Fibroblast of skin of back (primary cell): ENCODE results near the gene ITGB2.

Experiments
- DNase-seq: peaks from one replicate; pipeline ENCODE4 v3.0.0-alpha.2; 2013

Gene ITGB2

GRCh38 chr21:44866780-44867179 is 53.9 kb downstream of the ITGB2 start:
- peak; percentile 72 for DNase-seq

- no peak for DNase-seq
Measured at GRCh38 chr21:44865561-44866280, 55.0 kb downstream of the ITGB2 start.

GRCh38 chr21:44862869-44863685 is 57.6 kb downstream of the ITGB2 start:
- no peak for DNase-seq

GRCh38 chr21:44858791-44859190 is 61.9 kb downstream of the ITGB2 start:
- no peak for DNase-seq

GRCh38 chr21:44858291-44858690 is 62.4 kb downstream of the ITGB2 start:
- DNase-seq = no peak

- DNase-seq = no peak
Measured at GRCh38 chr21:44857127-44857892, 63.4 kb downstream of the ITGB2 start.

GRCh38 chr21:44856131-44856530 is 64.6 kb downstream of the ITGB2 start:
- DNase-seq = no peak

- DNase-seq = no peak
Measured at GRCh38 chr21:44855572-44855971, 65.1 kb downstream of the ITGB2 start.

- DNase-seq = no peak
Measured at GRCh38 chr21:44854664-44855446, 65.8 kb downstream of the ITGB2 start.

- no peak for DNase-seq
Measured at GRCh38 chr21:44854391-44854663, 66.4 kb downstream of the ITGB2 start.

GRCh38 chr21:44853601-44854390 is 66.9 kb downstream of the ITGB2 start:
- DNase-seq = no peak

GRCh38 chr21:44850905-44851657 is 69.6 kb downstream of the ITGB2 start:
- no peak for DNase-seq

GRCh38 chr21:44850208-44850800 is 70.4 kb downstream of the ITGB2 start:
- DNase-seq = no peak

GRCh38 chr21:44849616-44850130 is 71.0 kb downstream of the ITGB2 start:
- DNase-seq = no peak

- no peak for DNase-seq
Measured at GRCh38 chr21:44848821-44849521, 71.7 kb downstream of the ITGB2 start.

- no peak for DNase-seq
Measured at GRCh38 chr21:44847261-44848056, 73.2 kb downstream of the ITGB2 start.

- DNase-seq = no peak
Measured at GRCh38 chr21:44846485-44847260, 74.0 kb downstream of the ITGB2 start.

- no peak for DNase-seq
Measured at GRCh38 chr21:44846224-44846484, 74.5 kb downstream of the ITGB2 start.
